ENCODE data around the gene SUSD3.

SUSD3 gene

GRCh38 chr9:93027750-93028149, 30.8 kb upstream of the SUSD3 start:
- FAIRE-seq = no peak
- DNase-seq (ENCODE audit: insufficient read length, low spot score) = no peak
- TF ChIP-seq TAF1 (IDR thresholded peaks at IDR 0.05; ENCODE audit: low read depth, low read length) (no peak), POU2F2 (IDR thresholded peaks at IDR 0.05; ENCODE audit: low read depth, low read length) (no peak), SPI1 (IDR thresholded peaks at IDR 0.05; ENCODE audit: low read depth, low read length) (no peak), POLR2AphosphoS5 (IDR thresholded peaks at IDR 0.05; ENCODE audit: low read depth, low read length) (no peak), POLR2A (IDR thresholded peaks at IDR 0.05; ENCODE audit: low read depth, low read length) (no peak), PAX5 (IDR thresholded peaks at IDR 0.05; ENCODE audit: insufficient read depth, low read length, severe bottlenecking) (no peak)

GRCh38 chr9:93028448-93029006, 30.0 kb upstream of the SUSD3 start:
- peak; percentile 40 for FAIRE-seq
- no peak for DNase-seq (ENCODE audit: insufficient read length, low spot score)
- no peak for TF ChIP-seq POLR2AphosphoS5 (IDR thresholded peaks at IDR 0.05; ENCODE audit: low read depth, low read length)
- TF ChIP-seq TAF1 (IDR thresholded peaks at IDR 0.05; ENCODE audit: low read depth, low read length) = no peak
- TF ChIP-seq POLR2A (IDR thresholded peaks at IDR 0.05; ENCODE audit: low read depth, low read length) = no peak
- TF ChIP-seq POU2F2 (IDR thresholded peaks at IDR 0.05; ENCODE audit: low read depth, low read length) = no peak
- no peak for TF ChIP-seq SPI1 (IDR thresholded peaks at IDR 0.05; ENCODE audit: low read depth, low read length)
- TF ChIP-seq PAX5 (IDR thresholded peaks at IDR 0.05; ENCODE audit: insufficient read depth, low read length, severe bottlenecking) = no peak

GRCh38 chr9:93030642-93031628, 27.6 kb upstream of the SUSD3 start:
- no peak for FAIRE-seq
- DNase-seq (ENCODE audit: insufficient read length, low spot score) = no peak
- TF ChIP-seq TAF1 (IDR thresholded peaks at IDR 0.05; ENCODE audit: low read depth, low read length) = no peak
- TF ChIP-seq PAX5 (IDR thresholded peaks at IDR 0.05; ENCODE audit: insufficient read depth, low read length, severe bottlenecking) = no peak
- TF ChIP-seq POU2F2 (IDR thresholded peaks at IDR 0.05; ENCODE audit: low read depth, low read length) = no peak
- no peak for TF ChIP-seq SPI1 (IDR thresholded peaks at IDR 0.05; ENCODE audit: low read depth, low read length)

GRCh38 chr9:93031629-93032430, 26.7 kb upstream of the SUSD3 start:
- TF ChIP-seq POLR2AphosphoS5 (IDR thresholded peaks at IDR 0.05; ENCODE audit: low read depth, low read length) (no peak), POLR2A (IDR thresholded peaks at IDR 0.05; ENCODE audit: low read depth, low read length) (no peak), PAX5 (IDR thresholded peaks at IDR 0.05; ENCODE audit: insufficient read depth, low read length, severe bottlenecking) (no peak), POU2F2 (IDR thresholded peaks at IDR 0.05; ENCODE audit: low read depth, low read length) (no peak), SPI1 (IDR thresholded peaks at IDR 0.05; ENCODE audit: low read depth, low read length) (no peak), TAF1 (IDR thresholded peaks at IDR 0.05; ENCODE audit: low read depth, low read length) (no peak)
- FAIRE-seq = no peak
- DNase-seq (ENCODE audit: insufficient read length, low spot score) = no peak

DNA sequence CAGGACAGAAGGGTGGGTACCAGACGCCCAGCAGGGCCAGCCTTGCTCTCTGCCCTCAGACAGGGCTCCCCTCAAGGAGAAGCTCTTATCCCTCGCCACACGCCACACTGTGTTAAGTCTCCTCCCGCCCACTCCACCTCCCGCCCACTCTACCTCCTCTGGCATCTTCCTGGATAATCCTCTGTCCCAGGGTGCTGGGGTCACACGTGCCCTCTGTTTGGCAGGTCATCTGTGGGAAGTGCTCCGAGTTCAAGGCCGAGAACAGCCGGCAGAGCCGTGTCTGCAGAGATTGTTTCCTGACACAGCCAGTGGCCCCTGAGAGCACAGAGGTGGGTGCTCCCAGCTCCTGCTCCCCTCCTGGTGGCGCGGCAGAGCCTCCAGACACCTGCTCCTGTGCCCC, 26.0 kb upstream of the SUSD3 start:
- no peak for FAIRE-seq
- no peak for DNase-seq (ENCODE audit: insufficient read length, low spot score)

GRCh38 chr9:93033531-93033930, 25.0 kb upstream of the SUSD3 start:
- no peak for FAIRE-seq
- TF ChIP-seq TAF1 (IDR thresholded peaks at IDR 0.05; ENCODE audit: low read depth, low read length) (no peak), POU2F2 (IDR thresholded peaks at IDR 0.05; ENCODE audit: low read depth, low read length) (no peak)
- no peak for DNase-seq (ENCODE audit: insufficient read length, low spot score)

More for the DNA sequence above, 26.0 kb upstream of the SUSD3 start:
- TF ChIP-seq SPI1 (IDR thresholded peaks at IDR 0.05; ENCODE audit: low read depth, low read length) (no peak), POLR2A (IDR thresholded peaks at IDR 0.05; ENCODE audit: low read depth, low read length) (no peak), POU2F2 (IDR thresholded peaks at IDR 0.05; ENCODE audit: low read depth, low read length) (no peak), POLR2AphosphoS5 (IDR thresholded peaks at IDR 0.05; ENCODE audit: low read depth, low read length) (no peak), PAX5 (IDR thresholded peaks at IDR 0.05; ENCODE audit: insufficient read depth, low read length, severe bottlenecking) (no peak), TAF1 (IDR thresholded peaks at IDR 0.05; ENCODE audit: low read depth, low read length) (no peak)

GRCh38 chr9:93035106-93035660, 23.3 kb upstream of the SUSD3 start:
- DNase-seq (ENCODE audit: insufficient read length, low spot score) = no peak
- no peak for TF ChIP-seq POLR2AphosphoS5 (IDR thresholded peaks at IDR 0.05; ENCODE audit: low read depth, low read length)
- TF ChIP-seq SPI1 (IDR thresholded peaks at IDR 0.05; ENCODE audit: low read depth, low read length) = no peak
- no peak for TF ChIP-seq PAX5 (IDR thresholded peaks at IDR 0.05; ENCODE audit: insufficient read depth, low read length, severe bottlenecking)
- no peak for TF ChIP-seq TAF1 (IDR thresholded peaks at IDR 0.05; ENCODE audit: low read depth, low read length)
- no peak for TF ChIP-seq POLR2A (IDR thresholded peaks at IDR 0.05; ENCODE audit: low read depth, low read length)
- TF ChIP-seq POU2F2 (IDR thresholded peaks at IDR 0.05; ENCODE audit: low read depth, low read length) = no peak
- FAIRE-seq = no peak

DNA sequence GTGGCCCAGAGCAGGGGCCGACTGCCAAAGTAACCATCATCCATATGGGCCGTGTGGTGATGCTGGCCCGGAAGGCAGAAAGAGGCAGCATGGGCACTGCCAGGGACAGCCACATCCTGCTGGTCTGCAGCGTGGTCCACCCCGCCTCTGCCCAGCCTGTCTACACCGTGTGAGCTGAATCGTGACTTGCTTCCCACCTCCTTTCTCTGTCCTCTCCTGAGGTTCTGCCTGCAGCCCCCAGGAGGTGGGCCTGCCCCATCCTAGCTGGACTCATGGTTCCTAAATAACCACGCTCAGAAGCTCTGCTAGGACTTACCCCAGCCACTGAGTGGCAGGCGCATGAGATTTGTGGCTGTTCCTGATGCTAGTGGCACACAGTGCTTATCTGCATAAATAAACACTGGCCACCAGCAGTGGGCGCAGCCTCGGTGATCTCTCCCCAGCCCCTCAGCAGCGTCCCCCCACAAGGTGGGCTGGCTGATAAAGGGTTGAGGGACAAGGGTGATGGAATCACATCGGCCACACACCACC, 22.6 kb upstream of the SUSD3 start:
- no peak for FAIRE-seq

More for the DNA sequence above, 22.6 kb upstream of the SUSD3 start:
- no peak for DNase-seq (ENCODE audit: insufficient read length, low spot score)
- TF ChIP-seq SPI1 (IDR thresholded peaks at IDR 0.05; ENCODE audit: low read depth, low read length) (no peak), PAX5 (IDR thresholded peaks at IDR 0.05; ENCODE audit: insufficient read depth, low read length, severe bottlenecking) (no peak), POLR2AphosphoS5 (IDR thresholded peaks at IDR 0.05; ENCODE audit: low read depth, low read length) (no peak), TAF1 (IDR thresholded peaks at IDR 0.05; ENCODE audit: low read depth, low read length) (no peak), POU2F2 (IDR thresholded peaks at IDR 0.05; ENCODE audit: low read depth, low read length) (no peak), POLR2A (IDR thresholded peaks at IDR 0.05; ENCODE audit: low read depth, low read length) (no peak)

All from GM12891 (cell line).